AG08395 (cell line): Measurements from ENCODE around the gene GALNT15.

Source experiments
- DNase-seq: peaks from one replicate; pipeline ENCODE4 v3.0.0; 2012; ENCODE audit warnings: mixed read lengths, low spot score

Gene GALNT15

DNA sequence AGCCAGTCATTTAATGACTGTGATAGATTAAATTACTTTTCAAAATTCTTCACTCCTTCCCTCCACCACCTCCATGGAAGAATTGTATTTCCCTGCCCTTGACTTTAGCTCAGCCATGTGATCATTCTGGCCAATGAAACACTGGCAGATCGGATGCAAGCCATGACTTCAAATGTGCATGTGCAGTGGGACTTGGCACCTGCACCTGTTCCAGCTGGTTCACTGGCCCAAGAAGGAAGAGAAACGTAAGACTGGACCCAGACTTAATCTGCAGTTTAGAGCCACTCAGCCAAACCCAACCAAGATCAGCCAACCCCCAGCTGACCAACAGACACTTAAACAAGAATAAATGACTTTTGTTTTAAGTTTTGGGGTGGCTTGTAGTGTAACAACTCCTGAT is 78.5 kb downstream of the GALNT15 start:
- no peak for DNase-seq

DNA sequence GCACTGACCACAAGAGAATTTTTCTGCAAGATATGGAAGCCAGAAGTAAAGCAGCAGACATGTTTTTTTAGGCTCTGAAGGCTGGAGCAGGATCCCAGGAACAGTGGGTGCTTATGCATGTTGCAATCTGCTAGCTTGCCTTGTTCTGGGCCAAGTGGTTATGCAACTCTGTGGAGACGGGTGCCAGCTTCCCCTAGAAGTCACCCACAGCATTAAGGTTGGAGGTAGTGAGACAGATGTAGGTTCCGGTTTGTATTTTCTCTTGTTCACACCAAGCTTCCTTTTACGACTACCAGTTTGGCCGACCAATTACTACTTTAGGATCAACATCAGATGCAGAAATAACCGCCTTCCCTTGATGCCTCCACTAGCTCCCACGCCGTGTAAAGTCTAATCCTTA is 79.1 kb downstream of the GALNT15 start:
- DNase-seq: no peak

DNA sequence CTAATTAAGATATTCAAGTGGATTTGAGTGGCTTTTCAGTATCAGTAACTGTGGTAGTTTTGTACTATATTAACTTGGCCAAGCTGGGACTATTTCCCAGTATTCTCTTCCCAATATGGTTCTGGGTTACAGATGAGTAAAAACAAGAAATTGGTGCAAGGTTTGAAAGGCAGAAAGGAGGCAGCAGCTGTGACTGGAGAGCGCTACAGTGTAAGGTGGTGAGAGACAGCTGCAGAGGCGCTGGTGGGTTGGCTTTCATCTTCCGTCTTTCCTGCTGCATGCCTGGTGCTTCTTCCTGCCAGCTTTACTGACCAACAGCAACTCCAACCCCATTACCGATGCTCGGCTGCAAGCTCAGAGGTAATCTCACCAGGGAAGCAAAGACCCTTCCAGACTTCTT is 80.4 kb downstream of the GALNT15 start:
- no peak for DNase-seq

DNA sequence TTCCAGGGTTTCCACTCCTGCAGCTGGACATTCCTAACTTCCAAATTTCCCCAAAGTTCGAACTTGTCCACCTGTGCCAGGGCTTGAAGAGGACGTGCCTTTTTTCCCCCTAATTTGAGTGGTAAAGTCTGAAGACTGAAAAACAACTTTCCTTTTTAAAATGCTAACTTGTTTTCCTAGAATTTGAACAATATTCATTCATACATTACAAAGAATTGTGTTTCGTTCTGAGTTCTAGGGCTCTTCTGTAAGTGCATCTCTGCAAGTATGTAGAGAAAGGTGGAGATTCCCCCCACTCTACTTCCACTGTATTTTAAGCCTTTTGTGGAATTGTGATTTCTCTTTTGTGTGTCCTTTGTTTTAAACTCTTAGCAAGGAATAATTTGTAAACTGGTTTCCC is 80.8 kb downstream of the GALNT15 start:
- DNase-seq: no peak

DNA sequence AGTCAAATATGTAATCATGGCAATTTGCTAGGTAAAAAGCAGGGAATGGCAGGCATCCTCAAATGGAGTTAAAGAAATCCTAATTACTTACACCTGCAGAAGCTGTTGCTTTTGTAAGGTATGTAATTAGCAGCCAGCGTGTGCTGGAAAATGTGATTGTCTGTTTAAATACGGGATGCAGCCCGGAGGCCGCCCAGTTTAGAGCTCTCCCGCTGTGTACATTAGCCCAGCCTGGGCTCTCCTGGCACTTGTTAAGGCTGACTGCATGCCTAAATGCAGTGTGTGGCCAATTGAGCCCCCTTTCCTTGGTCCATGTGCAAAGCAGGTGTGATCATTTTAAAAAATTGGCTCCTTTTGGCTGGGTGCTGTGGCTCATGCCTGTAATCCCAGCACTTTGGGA is 81.2 kb downstream of the GALNT15 start:
- no peak for DNase-seq

DNA sequence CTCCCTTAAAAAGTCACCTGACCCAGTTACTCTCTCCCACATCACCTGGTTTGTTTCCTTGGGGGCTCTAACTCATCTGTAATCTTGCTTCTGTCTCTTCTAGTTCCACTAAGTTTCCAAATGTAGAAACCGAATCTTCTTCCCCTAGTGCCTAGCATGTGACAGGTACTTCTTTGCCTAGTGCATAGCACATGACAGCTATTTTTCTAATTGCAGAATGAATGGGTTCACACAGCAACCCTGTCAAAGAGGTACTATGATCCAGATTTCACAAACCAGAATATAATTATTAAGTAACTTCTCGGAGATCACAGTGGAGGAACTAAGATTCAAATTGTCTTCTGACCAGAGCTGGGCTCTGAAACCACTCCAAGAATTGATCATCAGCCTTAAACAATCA is 82.8 kb downstream of the GALNT15 start:
- no peak for DNase-seq

DNA sequence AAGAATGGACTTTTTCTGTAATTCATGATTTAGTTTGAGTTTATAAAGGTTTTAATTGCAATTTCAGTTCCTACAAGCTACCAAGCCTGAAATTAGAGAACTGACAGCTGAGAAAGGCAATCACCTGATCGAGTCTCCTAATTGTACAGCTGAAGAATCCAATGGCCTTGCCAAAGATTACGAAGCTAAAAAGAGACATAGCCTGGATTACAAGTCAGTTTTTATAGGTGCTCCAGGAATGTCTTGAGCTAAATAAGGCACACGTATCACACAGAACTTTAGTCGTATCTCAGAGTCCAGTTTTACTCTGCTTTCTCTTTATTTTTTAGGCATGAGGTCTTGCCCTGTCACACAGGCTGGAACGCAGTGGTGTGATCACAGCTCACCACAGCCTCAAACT is 83.7 kb downstream of the GALNT15 start:
- no peak for DNase-seq

DNA sequence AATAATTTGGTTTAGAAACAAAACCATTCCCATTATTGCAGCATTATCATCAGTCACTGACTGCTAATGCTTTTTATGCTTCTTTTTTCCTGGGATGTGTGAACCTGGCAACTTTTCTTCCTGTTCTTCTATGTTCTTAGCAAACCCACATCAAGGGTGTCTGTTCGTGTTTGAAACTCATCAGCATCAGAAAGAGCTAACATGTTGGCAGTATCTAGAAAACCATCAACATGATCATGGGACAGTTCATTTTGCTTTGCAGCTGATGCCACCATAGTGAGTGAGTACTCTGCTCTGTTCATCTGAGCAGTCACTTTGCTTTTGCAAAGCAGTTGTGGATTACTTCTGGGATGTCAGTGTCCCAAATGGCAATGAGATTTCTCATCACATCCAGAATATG is 84.4 kb downstream of the GALNT15 start:
- DNase-seq: no peak

DNA sequence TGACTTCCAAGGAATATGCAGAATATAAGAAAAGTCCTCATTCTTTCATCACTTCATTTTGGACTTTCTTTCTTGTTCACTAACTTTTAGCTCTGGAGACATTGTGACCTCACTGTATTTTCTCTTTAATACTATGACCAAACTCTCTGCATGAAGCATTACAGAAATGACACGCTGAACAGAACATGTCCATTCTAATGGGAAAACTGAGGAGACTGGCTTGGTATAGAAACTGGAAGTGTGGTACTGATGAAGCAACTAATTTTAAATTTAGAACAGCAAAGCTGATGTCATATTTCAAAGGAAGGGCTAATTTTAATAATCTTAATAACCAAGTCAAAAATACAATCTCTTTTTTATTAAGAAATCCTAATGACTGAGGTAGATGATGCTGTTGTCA is 85.6 kb downstream of the GALNT15 start:
- DNase-seq: no peak

DNA sequence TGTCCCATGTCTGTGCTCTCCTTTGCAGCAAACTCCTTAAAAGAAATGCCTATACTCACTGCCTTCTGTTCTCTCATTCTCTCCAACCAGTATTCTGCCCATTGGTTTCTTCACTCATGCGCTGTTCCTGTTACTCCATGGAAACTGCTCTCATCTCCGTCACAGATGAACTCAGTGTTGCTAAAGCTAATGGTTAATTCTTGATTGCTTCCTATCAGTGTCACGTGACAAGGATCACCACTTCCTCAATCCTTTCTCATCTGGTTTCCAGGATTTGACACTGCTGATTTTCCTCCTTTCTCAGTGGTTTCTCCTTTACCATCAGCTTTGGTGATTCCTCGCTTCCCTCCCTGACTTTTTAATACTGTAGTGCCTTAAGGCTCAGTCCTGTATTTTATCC is 87.7 kb downstream of the GALNT15 start:
- no peak for DNase-seq

DNA sequence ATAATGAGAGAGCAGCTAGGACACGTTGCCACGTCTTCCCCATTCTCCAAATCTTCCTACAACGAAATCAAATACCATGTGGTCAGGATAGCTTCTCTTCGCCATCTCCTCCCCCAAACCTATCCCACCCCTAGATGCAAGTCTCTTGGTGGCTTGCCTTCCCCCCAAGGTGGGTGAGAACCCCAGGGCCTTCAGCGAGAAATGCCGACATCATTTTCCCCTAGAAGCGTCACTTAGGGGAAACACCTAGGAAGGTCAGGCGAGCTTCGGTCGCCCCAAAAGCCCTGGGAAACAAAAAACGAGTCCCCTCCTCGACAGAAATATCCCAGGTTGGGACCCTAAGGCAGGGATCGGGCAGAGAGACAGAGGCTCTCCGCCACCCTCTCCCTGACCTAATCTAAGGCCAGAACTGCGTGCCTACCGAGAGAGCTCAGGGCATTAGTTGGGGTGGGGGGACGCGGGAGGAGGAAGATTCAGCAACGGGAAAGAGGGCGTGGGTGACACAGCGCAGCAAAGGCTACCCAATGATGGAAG is 89.8 kb downstream of the GALNT15 start:
- no peak for DNase-seq

DNA sequence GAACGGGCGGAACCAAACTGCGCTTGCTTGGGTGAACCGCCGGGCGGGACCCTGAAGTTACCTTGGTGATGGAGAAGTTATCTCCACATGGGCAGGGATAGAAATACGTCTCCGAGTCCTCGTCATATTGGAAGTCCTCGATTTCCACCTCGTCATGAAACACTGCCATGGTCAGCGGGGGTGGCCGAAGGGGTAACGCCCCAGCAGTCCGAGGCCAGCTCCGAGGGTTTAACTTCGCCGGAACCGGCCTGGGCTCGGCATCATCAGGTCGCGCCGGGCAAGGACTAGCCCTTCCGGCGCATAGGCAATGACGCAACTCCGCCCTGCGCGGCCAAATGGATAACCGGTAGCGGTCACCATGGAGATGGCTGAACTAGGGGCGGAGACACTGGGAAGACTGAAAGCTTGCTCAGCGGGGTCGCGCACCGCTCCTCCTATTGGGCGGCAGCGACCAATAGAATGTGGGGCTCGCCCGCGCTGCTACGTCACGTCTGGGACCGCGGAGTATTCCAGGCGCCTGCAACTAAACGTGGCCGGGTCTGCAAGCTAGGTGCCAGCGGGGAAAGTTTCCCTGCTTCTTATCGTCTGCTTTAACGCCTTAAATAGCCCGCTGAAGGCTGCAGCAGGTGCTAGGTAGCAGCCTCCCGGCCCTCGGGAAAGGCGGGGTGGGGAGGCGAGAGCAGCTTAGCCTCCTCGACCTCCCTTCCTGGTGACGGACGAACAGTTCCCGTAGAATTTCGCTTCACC is 90.4 kb downstream of the GALNT15 start, which contains the start of the genes DPH3 and OXNAD1:
Gene DPH3 (minus strand): TSS at position 236 of the 747 bp plus-strand sequence. CDS start 67 bp downstream, at position 169.
Gene OXNAD1 (plus strand): TSS at position 505 of the 747 bp plus-strand sequence. CDS start 5,741 bp downstream, outside the sequence.
- peak; percentile 99 for DNase-seq

DNA sequence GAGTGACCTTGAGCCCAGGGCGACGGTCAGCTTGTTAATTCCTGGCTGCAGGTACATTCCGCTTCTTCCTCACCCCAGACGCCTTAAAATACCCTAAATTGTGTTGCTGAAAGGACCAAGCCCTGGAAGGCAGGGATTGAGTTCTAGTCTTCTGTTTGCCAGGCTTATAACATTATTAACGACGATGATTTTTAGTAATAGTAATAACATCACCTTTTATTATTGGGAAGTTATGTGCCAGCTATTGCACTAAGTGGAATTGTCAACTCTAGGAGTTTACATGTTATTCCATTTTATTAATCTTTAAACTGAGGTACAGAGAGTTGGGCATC is 90.9 kb downstream of the GALNT15 start:
- no peak for DNase-seq

DNA sequence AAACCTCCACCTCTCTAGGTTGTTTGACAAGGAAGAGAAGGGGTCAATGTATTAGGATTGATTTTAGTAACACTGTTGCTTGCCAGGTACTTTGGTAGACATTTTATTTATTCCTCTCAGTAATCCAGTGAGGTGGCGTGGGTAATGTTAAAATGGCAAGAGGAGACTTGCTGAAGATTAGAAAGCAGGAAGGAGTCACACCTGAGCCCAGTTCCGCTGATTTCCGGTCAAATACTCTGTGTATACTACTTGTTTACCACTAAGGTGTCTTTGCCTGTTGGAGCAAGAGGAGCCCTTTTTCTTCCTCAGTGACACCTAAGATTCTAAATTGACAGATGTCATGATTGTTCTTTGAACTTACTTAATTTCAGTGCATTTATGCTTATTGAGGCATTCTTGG is 92.2 kb downstream of the GALNT15 start:
- no peak for DNase-seq

DNA sequence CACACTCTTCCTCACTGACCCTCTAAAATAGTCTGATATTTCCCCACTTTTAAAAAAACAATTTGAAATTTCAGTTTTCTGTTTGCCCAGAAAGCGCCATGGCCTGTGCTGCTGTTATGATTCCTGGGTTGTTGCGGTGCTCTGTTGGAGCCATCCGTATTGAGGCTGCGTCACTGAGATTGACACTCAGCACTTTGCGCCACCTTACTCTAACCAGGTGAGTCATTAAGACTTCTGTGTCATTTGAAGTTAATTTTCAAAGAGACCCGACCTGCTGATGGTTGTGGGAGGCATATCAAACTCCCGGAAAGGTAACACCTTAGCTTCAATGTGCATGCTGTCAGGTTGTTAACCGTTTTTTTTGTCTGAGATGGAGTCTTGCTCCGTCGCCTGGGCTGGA is 96.4 kb downstream of the GALNT15 start:
- DNase-seq: no peak

DNA sequence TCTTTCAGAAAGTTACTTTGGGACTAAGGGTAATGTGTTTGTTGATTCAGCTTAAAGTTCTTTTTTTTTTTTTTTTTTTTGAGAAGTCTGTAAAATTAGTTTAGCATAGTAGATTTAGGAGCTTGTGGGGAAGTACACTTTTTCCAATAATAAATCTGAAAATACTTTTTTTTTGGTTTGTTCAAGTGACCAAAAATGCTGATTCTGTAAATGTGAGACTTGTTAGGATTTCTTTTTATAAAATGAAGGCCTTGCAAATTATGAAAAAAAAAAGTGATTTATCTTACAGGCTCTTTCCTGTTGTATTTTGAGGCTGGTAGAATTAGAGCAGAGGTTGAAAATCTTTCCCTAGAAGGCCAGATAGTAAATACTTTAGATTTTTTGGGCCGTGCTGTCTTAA is 98.1 kb downstream of the GALNT15 start:
- no peak for DNase-seq

DNA sequence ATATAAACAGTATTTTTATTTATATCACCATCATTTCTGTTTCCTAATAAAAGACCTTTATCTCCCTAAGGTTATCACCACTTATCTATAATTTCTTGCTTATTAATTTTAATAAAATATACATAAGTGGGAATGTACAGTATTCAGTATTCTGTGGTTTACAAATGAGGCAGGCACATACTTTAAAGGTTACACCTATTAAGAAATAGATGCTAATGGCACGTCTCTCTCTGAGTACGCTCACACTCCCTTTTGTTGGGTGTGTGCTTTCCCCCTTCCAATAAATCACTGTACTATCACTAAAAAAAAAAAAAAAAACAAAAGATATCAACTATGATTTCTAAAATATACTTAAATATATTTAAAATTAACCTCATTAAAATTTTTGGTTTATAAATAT is 99.4 kb downstream of the GALNT15 start:
- DNase-seq: no peak

DNA sequence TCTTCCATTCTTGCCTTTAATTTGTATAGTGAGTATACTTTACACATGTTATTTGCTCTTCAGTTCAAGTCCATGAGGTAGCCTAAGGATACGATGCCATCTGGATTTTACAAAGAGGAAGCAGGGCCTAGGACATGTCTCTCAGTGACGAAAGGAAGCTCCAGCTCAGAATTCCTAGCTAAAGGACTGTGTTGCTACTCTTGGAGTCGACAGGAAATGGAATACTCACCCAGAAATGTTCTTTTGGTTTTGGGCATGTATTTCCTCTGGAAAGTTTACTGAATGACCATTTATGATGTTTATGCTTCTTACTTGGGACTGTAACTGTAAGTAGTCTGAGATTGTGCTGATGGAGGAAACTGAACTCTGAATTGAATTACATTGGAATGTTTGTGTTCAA is 103.0 kb downstream of the GALNT15 start:
- no peak for DNase-seq

DNA sequence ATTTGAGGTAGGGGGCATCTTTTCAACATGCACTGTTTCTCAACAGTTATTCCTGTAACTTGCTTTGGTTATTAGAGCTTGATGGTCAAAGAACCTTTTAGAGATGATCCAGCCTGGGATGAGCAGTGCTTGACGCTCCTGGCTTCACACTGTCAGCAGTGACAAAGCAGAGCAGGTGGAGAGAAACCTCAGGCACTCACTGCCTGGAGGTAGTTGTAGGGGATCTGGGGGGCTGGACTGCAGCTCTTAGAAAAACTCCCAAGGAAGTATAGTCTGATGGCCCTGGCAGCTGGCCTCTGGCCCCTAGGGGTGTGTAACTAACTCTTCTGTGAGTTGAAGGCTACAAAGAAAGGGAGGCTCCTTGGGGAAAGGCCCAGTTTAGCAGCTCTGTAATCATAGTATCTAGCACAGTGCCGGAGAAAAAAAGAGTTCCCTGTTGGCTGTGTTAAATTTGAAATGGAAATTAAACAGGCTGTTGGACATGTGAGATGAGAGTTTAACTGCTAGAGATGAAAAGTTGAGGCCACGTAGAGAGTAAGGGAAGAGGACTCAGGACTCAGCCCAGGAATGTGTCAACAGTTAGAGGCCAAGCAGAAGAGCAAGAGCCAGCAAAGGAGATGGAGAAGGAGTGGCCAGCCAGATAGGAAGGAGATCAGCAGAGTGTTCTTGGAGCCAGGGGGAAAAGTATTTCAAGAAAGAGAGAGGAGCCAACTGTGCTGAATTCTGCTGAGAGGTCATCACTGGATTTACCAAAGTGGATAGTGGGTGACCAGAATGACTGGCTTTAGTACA is 104.7 kb downstream of the GALNT15 start:
- no peak for DNase-seq

DNA sequence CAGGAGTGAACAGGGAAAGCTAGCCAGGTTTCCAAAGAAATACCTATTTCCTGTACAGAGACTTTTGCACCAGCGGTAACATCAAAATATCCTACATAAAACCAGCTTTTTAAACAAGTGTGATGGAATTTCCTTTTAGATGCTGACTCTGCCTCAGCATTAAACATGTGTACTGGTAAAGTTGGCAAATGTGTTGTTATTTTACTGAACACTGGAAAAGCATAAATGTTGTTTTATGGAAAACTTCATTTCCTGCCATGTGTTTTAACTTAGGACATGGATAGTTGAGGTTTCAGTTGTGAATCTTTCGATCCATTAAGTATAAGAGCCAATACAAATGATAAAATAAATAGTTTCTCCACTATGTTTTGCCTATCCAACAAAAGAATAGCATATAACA is 106.2 kb downstream of the GALNT15 start:
- no peak for DNase-seq
